Stimulated activated CD8-positive, alpha-beta memory T cell treated with anti-CD3 and anti-CD28 coated beads, Interleukin-7, amount 100 ng/mL, for 24 hours (primary cell): Measurements from ENCODE around the gene GAD2.

Experiments used
- DNase-seq: peaks from one replicate; pipeline ENCODE4 v3.0.0-alpha.2; 2020; ENCODE audit warnings: low read depth

Gene GAD2

DNA sequence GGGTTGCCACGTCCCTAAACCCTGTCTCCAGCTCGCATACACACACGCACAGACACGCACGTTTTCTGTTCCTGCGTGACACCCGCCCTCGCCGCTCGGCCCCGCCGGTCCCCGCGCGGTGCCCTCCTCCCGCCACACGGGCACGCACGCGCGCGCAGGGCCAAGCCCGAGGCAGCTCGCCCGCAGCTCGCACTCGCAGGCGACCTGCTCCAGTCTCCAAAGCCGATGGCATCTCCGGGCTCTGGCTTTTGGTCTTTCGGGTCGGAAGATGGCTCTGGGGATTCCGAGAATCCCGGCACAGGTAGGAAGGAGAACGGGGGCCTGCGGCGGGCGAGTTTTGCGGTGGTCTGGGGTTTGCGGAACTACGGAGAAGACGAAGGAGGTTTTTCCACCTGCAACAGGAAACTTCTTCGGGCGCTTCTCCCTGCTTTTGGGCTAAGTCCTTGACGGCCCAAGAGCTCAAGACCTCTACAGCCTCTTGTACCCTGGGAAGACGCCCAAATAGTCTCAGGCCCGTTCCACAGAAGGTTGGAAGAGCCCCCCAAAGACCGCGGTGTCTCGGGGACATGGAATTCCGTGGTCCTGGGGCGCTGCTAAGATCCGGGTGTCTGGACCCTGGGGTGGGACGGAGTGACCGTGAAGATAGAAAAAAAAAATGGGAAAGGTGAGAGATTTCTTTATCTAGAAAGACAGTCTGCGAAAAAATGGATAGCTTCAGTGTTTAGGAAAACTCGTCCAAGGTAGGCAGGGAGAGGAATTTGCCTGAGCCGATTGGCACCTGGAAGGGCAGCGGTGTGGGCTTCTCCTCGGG lies at the start of gene GAD2:
Gene GAD2, plus strand, starts transcription at position 190 of the 811 bp plus-strand sequence. Its CDS starts 36 bp downstream, at position 226.
- no peak for DNase-seq

DNA sequence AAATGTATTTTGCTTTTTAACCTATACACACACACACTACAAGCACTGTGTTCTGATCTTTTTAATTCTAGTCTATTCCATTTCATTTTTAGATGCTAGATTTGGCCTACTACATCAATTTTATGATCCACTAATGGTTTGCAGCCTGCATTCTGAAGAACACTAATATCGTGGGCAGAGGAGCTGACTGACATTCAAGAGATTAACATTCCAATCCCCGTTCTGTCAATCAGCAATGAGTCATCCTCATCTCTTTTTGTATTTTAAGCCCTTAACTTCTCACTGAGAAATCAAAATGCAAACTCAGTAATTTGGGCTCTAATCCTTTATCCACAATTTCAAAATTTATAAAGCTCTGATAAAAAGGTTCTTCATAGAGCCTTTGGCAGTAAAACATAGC lies 47.1 kb upstream of the GAD2 start:
- DNase-seq = no peak

DNA sequence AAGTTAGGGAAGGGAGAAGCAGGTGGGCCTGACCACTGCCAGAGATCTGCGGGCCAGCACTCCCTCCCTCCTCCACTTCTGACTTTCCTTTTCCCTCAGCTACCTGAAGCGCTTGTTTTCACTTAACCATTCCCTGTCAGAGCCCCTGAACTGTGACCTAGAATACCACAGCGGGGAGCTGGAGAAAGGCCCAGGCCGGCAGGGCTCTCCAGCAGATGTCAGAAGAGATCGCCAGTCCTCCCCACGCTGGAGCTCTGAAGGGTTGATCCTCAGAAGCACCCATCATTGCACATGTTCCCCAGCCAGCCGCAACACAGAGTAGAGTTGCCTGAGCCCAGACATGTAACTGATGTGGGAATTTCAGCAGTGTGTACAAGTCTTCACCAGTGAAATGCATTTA lies 44.4 kb upstream of the GAD2 start:
- DNase-seq = no peak

DNA sequence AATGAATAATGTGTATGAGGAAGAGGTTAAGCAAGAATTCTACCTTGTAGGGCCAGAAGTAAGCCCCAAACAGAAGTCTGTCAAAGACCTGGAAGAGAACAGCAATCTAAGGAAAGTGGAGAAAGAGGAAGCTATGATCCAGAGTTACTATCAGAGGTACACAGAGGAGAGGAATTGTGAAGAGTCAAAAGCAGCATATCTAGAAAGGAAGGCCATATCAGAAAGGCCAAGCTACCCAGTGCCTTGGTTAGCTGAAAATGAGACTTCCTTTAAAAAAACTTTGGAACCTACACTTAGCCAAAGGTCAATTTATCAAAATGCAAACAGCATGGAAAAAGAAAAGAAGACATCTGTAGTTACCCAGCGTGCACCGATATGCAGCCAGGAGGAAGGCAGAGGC lies 42.7 kb upstream of the GAD2 start:
- no peak for DNase-seq

DNA sequence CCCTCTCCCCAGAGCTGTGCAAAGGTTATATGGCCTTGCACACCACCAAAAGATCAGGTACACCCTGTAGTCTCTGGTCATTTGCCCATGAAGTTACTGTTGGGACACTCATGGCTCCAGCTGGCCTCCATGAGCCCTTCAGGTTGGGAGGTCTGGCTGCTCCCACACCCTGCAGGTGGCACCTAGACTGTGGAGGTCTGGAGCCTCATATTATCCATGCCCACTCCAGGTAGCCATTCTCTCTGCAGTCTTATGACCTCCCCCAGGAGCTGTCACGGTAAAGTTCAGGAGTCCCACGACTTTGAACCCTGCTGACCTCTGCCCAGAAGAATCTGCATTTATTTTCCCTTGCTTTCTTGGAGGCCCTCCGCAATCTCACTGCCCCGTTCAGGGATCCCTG lies 39.2 kb upstream of the GAD2 start:
- DNase-seq = no peak

DNA sequence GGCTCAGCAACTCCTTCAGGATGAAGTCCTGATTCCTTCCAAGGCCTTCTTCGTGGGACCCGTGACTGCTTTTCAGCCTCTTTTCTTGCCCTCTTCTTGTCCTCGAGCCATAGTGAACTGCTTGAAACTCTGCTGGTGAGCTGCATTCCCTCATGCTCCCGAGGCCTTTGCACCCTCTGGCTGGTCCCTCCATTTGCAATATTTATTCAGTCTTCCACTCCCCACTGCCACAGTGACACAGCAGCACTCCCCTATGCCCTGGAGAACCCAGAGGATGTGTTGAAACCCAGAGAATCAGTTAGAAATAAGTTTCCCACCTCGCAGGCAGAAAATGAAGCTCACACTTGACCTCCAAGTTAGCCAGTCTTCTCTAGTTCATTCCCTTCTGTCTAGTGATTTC lies 22.3 kb upstream of the GAD2 start:
- DNase-seq = no peak

DNA sequence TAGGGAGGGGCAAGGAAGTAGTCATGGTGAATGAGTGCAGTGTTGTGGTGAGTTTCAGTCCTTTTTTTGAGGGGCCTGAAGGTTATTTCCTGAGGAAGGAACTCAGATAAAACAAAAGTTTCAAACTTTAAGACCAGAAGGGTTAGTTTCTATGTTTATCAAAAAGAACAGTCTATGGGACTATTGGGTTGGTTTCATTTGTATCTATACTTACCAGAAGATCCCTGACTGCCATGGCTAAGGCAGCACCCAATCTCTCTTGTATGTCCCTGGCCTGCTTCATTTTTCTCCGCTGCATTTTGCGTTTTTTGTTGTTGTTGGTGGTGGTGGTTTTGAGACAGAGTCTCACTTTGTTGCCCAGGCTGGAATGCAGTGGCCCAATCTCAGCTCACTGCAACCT lies 19.3 kb upstream of the GAD2 start:
- DNase-seq = no peak

DNA sequence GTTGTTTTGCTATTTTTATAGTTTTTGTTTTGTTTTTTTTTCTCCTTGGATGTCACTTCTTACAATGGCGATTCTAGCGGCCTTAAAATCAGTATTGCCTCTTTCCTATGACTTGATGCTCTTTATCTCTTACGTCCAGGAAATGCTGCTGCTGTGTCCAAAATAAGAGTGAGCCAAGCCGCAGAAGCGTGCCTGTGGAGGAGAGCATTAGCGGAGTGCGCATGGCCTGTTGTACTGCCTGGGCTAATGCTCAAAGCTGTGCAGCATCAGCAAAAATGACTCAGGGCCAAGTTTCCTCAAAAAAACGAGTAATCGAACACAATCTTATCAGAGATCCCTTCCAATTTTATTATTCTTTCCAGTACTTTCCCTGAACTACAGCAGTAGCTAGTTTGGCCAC lies 18.5 kb upstream of the GAD2 start:
- no peak for DNase-seq

DNA sequence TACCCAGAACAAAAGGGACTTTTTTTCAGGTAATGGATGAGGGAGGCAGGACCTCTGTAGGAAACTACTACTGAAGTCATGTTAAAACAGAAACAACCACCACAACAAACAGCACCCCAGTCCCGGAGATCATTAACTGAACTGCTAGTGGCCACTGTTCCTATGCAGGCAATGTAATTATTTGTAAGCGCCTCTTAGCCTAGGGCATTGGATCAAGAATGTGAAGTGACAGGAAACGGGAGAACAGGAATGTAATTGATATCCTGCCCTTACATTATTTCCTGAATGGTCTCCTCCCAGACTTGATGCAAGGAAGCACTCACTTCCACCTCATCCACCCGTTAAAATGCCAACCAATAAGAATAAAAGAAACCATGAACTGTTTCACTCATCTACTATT lies 16.7 kb upstream of the GAD2 start:
- no peak for DNase-seq

DNA sequence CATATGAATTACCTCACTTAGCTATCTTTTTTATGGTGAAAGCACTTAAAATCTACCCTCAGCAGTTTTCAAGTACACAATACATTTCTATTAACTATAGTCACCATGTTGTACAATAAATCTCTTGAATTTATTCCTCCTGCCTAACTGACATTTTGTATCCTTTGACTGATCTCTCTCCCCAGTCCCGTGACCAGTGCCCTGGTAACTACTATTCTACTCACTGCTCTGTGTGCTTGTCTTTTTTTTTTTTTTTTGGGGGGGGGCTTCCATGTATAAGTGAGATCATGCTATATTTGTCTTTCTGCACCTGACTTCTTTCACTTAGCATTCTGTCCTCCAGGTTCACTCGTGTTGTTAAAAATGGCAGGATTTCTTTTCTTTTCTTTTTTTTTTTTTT lies 11.4 kb upstream of the GAD2 start:
- no peak for DNase-seq

DNA sequence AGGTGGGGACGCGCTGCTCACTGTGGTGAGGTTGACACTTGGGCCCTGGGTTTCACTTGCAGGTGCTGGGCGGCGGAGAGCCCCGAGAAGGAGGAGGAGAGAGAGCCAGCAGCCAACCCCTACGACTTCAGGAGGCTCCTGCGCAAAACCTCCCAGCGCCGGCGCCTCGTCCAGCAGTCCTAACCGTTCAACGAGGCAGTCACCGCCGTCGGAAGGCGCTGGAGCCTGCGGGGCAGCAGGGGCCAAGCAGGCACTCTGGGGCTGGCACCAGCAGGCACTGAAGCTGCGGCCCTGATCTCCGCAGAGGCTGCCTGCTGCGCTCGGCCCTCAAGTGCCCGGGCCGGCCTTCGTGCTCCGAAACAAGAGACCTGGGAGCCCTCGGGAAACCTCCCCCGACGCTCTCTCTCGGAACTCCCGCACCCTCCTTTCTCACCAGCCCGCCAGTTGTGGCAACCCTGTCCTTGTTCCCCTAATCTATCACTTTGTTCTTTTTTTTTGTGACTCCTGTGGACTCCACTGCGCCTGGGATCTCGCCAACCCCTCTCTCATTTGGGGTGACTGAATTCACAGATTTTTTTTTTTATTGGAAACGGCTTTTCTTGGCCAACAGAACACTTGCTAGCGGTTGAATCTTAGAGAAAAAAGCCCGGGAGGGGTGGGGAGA lies 4.7 kb upstream of the GAD2 start:
- DNase-seq = no peak

DNA sequence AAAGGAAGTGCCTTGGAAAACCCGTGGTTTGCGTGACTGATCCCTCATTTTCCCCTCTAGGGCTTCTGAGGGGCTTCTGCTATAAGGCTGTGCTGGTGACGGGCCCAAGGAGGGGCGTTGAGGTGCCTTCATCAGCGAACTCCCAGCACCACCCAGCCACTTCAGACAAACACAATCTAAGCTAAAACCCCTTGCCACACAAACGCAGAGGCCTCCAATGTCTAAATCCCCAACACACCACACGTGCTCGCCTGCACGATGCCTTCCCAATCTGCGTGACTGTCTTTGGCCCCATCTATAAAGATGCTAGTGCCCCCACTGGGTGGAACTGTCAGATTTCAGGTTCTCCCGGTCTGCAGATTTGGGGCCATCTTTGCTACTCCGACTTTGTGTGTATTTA lies 4.1 kb upstream of the GAD2 start:
- DNase-seq = no peak

DNA sequence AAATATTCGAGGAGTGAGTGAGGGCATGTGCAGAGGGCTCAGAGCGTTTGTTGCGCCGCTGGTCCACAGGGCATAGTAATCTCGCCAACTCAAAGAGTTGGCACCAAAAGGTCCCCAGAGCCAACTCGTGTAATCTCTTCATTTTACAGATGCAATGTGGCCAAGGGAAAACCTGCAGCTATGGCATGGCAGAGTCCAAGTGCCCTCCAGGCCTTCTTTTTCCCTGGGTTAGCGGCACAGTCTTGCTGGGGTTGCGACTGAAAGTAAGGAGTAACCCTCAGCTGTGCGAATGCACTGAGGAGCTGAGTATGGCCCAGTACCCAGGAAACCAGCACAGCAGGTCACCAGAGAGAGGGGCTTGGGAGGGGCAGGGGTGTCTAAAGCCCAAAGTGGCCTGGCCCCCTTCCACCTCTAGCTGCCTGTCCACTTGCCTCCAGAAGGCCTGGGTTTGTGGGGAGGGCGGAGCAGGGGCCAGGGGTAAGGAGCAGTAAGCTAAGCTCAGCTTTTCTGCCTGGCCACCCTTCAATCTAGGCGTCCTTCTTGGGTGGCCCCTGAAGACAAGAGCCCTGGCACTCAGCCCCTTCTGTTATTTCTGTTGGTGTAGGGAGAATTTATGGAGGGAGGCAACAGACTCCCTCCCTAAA lies 3.3 kb upstream of the GAD2 start:
- no peak for DNase-seq

DNA sequence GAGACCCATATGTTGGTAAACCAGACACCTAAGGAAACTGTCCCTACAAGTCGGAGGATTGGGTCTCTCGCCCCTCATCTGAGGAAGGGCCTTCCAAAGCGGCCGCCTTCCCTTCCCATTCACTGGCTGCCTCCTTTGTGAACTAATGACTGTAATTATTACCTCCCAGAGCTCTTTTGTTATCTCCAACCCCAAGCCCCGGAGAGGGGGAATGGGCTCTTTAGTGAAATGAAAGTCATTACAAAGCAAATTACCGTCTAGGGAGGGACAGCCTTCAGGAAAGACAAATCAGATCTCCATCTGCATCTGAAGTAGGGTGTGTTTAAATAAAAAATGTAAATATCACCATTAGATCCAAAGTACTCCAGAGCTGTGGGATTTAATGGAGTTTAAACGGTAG lies 2.6 kb upstream of the GAD2 start:
- no peak for DNase-seq

DNA sequence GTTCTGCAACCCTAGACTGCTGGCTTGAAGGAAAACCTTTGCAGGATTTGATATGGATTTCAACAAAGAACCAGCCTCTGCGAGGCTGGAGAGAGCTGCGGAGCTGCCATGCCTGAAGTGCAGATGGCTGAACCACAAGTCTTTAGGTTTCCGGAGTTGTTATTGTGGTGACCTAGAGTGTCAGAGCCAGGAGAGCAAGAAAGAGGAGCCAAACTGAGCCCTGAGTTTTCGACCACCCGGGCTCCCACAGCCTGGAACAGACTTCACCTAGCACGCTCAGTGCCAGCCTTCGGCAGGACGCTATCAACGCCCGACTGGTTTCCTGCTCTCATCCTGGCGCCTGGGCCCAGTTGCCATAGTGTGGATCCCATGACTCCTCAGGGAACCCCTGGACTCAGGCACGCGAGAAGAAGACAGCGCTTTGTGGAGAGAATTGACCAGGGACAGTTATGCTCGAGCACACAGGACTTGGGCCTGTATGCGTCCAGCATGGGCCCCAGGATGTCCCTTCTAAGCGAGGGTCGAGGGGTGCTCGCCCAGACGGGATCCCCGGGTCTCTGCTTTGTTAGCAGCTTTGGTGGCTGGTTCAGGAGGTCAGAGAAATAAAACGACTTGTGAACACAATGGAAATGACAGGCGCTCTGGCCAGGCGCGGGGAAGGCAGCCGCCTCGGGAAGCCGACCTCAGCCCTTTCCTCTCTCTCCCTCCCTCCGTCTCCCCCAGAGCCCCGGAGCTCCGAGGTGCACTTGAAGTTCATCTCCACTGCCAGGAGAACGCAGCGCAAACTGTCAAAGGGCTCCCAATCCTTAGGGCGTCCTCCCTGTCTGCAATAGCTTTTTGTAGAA lies 1.8 kb upstream of the GAD2 start:
- no peak for DNase-seq

DNA sequence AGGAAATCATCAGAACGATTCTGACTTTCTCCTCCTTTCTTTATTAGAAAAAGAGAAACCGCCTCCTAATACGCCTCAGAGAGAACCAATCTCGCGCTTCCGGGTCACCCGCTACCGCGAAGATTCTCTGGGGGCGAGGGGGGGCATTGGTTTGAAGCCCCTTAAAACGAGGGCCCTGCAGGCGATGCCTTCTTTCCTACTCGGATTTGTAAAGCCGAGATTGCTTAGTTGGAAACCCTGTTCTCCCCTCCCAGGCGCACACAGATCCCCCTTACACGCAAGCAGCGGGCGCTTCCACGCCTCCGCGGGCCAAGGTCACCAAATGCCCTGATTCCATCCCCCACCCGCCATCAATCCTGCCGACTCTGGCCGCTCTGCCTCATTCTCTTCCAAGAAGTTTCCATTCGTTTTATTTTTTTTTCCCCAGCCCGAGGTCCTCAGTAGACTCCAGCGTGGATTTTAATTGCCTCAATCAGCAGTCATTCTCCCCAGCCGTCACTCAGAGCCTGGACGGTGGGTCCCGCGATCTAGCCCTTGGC lies 1.1 kb upstream of the GAD2 start:
- no peak for DNase-seq

DNA sequence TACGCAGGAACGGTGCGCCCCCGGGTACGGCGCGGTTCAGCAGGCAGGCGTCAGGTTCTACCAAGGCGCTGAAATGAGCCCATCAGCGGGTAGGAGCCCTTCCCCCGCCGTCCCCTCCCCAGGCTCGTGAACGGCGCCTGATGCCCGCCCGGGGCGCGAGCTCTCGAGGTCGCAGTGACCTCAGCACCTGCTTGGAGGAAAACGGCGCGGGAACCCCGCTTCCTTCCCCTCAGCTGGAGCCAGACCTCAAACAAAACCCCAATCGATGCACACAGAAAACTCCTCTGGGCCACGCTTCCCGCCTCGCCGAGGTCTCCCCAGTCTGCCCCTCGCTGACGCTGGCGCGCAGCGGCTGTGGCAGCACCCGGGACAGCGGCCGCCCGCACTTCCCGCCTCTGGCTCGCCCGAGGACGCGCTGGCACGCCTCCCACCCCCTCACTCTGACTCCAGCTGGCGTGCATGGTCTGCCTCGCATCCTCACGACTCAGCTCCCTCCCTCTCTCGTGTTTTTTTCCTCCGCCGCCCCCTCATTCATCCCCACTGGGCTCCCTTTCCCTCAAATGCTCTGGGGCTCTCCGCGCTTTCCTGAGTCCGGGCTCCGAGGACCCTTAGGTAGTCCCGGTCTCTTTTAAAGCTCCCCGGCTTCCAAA lies 514 bp upstream of the GAD2 start:
- no peak for DNase-seq

DNA sequence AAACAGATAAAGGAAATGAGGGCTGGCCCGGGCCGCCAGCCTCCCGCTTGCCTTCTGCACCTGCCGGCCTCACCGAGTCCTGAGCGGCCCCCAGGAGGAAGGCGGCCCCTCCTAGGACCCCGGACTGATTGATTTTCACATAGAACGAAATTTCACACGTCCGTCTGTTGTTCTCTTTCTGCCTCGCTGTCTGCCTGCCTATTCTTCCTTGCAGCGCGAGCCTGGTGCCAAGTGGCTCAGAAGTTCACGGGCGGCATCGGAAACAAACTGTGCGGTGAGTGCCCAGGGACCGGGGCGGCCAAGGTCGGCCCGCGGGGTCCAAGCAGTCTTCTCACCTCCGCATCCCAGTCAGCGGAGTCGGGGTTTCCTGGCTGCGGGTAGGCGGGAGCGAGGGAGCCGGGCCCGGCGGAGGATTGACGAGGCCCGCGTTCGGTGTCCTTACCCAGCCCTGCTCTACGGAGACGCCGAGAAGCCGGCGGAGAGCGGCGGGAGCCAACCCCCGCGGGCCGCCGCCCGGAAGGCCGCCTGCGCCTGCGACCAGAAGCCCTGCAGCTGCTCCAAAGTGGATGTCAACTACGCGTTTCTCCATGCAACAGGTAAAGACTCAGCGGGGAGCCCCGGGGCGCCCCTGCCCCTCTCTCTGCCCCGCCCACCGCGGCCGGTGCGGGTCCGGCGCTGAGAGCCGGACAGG lies 967 bp downstream of the GAD2 start:
- no peak for DNase-seq

DNA sequence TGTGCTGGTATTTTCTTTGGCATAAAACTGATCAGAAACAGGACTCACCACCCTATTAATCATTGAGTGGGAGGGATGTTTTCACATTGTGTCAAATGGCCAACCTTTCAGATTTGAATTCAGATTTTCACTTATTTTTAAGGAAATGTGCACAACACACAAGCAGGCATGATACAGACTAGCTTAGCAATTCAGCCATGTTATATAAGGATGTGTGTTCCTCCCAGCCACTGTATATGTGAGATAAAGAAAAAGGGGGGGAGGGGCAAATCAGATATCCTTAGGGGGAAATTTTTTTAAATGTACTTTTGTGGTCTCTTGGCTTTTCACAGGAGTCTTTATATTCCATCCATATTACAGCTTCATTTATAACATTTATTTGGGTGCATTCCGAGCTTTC lies 3.1 kb downstream of the GAD2 start:
- no peak for DNase-seq

DNA sequence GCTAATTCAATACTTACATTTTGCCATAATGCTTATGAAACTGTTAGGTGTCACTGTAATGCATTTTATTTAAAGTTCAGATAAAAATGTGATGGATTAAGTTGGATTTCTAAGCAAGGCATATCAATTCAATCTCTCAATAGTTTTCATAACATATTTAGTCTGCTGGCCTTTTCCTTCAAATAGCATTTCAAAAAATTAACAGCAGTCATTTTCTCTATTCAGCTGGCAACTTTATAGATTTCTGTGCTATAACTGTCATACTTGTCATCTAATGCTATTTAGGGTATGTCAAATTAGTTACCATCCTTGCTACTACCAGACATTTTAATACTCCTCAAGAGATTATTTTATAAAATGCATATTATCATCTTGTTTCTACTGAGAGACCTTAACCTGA lies 4.3 kb downstream of the GAD2 start:
- no peak for DNase-seq

DNA sequence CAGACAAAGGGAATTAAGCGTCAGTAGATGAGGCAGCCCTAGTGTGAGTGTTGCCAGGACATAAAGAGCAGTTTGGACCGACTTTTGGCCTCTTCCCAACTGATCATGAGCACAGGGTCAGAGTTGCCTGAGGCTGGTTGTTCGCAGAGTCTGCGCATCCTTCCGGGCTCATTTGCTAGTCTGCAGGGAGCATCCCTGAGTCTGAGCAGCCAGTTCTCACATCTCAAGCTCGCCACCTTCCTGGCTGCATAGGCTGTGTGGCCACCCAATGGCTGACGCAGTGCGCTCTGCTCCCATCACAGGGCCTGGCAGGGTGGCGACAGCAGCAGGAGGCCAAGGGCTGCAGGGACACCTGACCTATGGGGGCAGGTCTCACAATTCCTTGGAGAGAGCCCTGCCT lies 5.0 kb downstream of the GAD2 start:
- no peak for DNase-seq
